H1 (cell line): ENCODE results near the gene MGMT. TPM values are rescaled to one million over a fixed set of nuclear protein-coding genes. Genes with fewer than 3 reads are reported as not detected.

Experiments used
- CTCF ChIA-PET: fragments of 300-600 bp; sonication (Branson Sonifier 250); formaldehyde crosslinking; loops from one replicate; lab custom pipeline; 2021; ENCODE audit not compliant: partially characterized antibody; lab: Charles Lee
- POLR2A ChIA-PET: fragments of 300-600 bp; sonication (Branson Sonifier 250); formaldehyde crosslinking; loops from one replicate; lab custom pipeline; 2021; ENCODE audit warnings: inconsistent platforms; ENCODE audit not compliant: partially characterized antibody; lab: Charles Lee
- DNase-seq, 2 experiments: peaks; one replicate each; pipeline versions ENCODE4 v3.0.0 to v3.0.0-alpha.2; 2010 to 2022; ENCODE audit warnings: low spot score in 2 of 2, low read depth in 1 of 2, mixed read lengths in 1 of 2
- FAIRE-seq: peaks from 2 replicates; lab custom pipeline; 2011; peaks lifted over from hg19 to GRCh38; lab: Jason Lieb, UNC
- H2AFZ ChIP-seq: 2 replicates; pipeline ENCODE4 v1.8.1; 2012; ENCODE audit warnings: low read length, inconsistent platforms
- H2AK5ac ChIP-seq: 2 replicates; pipeline ENCODE4 v1.6.1; 2013; ENCODE audit warnings: low read depth, low read length
- H2BK120ac ChIP-seq: replicated peaks from 2 replicates; pipeline ENCODE3; 2013; ENCODE audit warnings: low read depth, low read length, inconsistent platforms
- H2BK12ac ChIP-seq: 2 replicates; pipeline ENCODE4 v1.6.1; 2013; ENCODE audit warnings: low read depth, low read length
- H2BK15ac ChIP-seq: 2 replicates; pipeline ENCODE4 v1.6.1; 2013; ENCODE audit warnings: low read length
- H2BK20ac ChIP-seq: 2 replicates; pipeline ENCODE4 v1.6.1; 2013; ENCODE audit warnings: low read length
- H2BK5ac ChIP-seq: 2 replicates; pipeline ENCODE4 v1.6.1; 2013; ENCODE audit warnings: low read depth, low read length
- H3K14ac ChIP-seq: 2 replicates; pipeline ENCODE4 v1.6.1; 2013; ENCODE audit warnings: inconsistent platforms; ENCODE audit not compliant: insufficient read length
- H3K18ac ChIP-seq: 2 replicates; pipeline ENCODE4 v1.6.1; 2013; ENCODE audit warnings: low read length; ENCODE audit errors: extremely low read depth
- H3K23ac ChIP-seq: 2 replicates; pipeline ENCODE4 v1.6.1; 2013; ENCODE audit warnings: inconsistent platforms; ENCODE audit not compliant: insufficient read length
- H3K23me2 ChIP-seq: 2 replicates; pipeline ENCODE4 v1.6.1; 2013; ENCODE audit warnings: low read depth, low read length
- H3K27ac ChIP-seq: 2 replicates; pipeline ENCODE4 v1.6.1; 2011; ENCODE audit warnings: low read depth, low read length, inconsistent platforms
- H3K27me3 ChIP-seq, 4 experiments: replicated peaks in 1 of 4; 1 replicate in 1 of 4; 2 replicates in 3 of 4; pipeline versions ENCODE4 v1.6.1 to v1.8.1; 2011 to 2013; ENCODE audit warnings: low read length in 3 of 4, mild to moderate bottlenecking in 3 of 4, inconsistent platforms in 2 of 4, mixed read lengths in 2 of 4, moderate library complexity in 1 of 4; ENCODE audit not compliant: control insufficient read depth in 3 of 4, insufficient read depth in 3 of 4; ENCODE audit errors: extremely low read depth in 1 of 4
- H3K36me3 ChIP-seq, 4 experiments: 2 replicates each; pipeline versions ENCODE4 v1.6.1 to v1.8.1; 2011 to 2013; ENCODE audit warnings: mild to moderate bottlenecking in 4 of 4, low read length in 3 of 4, moderate library complexity in 2 of 4, control low read depth in 1 of 4, inconsistent platforms in 1 of 4; ENCODE audit not compliant: insufficient read depth in 4 of 4, control insufficient read depth in 2 of 4
- H3K4ac ChIP-seq: replicated peaks from 2 replicates; pipeline ENCODE3; 2013; ENCODE audit warnings: low read length, low read depth, mixed read lengths, inconsistent platforms; ENCODE audit not compliant: insufficient read length
- H3K4me1 ChIP-seq, 4 experiments: replicated peaks in 1 of 4; 1 replicate in 1 of 4; 2 replicates in 3 of 4; pipeline versions ENCODE4 v1.6.1 to v1.8.1; 2011 to 2013; ENCODE audit warnings: low read length in 3 of 4, inconsistent platforms in 2 of 4, mixed read lengths in 1 of 4; ENCODE audit not compliant: insufficient read depth in 4 of 4, control insufficient read depth in 3 of 4
- H3K4me2 ChIP-seq, 2 experiments: 2 replicates each; pipeline versions ENCODE4 v1.6.1 to v1.8.1; 2011 to 2013; ENCODE audit warnings: low read depth in 2 of 2, low read length in 2 of 2, control low read depth in 1 of 2, inconsistent platforms in 1 of 2, mild to moderate bottlenecking in 1 of 2; ENCODE audit not compliant: insufficient read depth in 1 of 2
- H3K4me3 ChIP-seq, 4 experiments: fragments of 200-600, 300-600 bp in 1 of 4; sonication (generic), shearing (Covaris generic), sonication (Bioruptor Twin) in 1 of 4; 2 replicates each; pipeline versions ENCODE4 v1.5.1 to v1.8.1; 2011 to 2016; ENCODE audit warnings: low read length in 4 of 4, low read depth in 3 of 4, control low read depth in 2 of 4, inconsistent platforms in 2 of 4, mild to moderate bottlenecking in 2 of 4, mixed read lengths in 1 of 4, moderate library complexity in 1 of 4; ENCODE audit not compliant: insufficient read depth in 2 of 4; ENCODE audit errors: extremely low read depth in 1 of 4
- H3K56ac ChIP-seq: replicated peaks from 2 replicates; pipeline ENCODE3; 2013; ENCODE audit warnings: low read depth, mild to moderate bottlenecking, mixed read lengths, low read length, inconsistent platforms; ENCODE audit not compliant: insufficient read length
- H3K79me1 ChIP-seq: 2 replicates; pipeline ENCODE4 v1.6.1; 2013; ENCODE audit warnings: low read depth, low read length, control low read depth
- H3K79me2 ChIP-seq, 2 experiments: 2 replicates each; pipeline versions ENCODE4 v1.6.1 to v1.8.1; 2012 to 2013; ENCODE audit warnings: low read length in 2 of 2, mild to moderate bottlenecking in 2 of 2, inconsistent platforms in 1 of 2; ENCODE audit not compliant: insufficient read depth in 2 of 2, control insufficient read depth in 1 of 2
- H3K9ac ChIP-seq, 4 experiments: replicated peaks in 1 of 4; 1 replicate in 1 of 4; 2 replicates in 3 of 4; pipeline versions ENCODE4 v1.6.1 to v1.8.1; 2011 to 2013; ENCODE audit warnings: low read depth in 3 of 4, low read length in 3 of 4, control low read depth in 2 of 4, mild to moderate bottlenecking in 2 of 4, moderate library complexity in 2 of 4, inconsistent platforms in 1 of 4; ENCODE audit errors: extremely low read depth in 1 of 4
- H3K9me3 ChIP-seq, 2 experiments: 2 replicates each; pipeline versions ENCODE4 v1.6.1 to v1.8.1; 2012 to 2013; ENCODE audit warnings: mild to moderate bottlenecking in 2 of 2, moderate library complexity in 2 of 2, control low read depth in 1 of 2, inconsistent platforms in 1 of 2, low read depth in 1 of 2, low read length in 1 of 2, mixed read lengths in 1 of 2; ENCODE audit not compliant: insufficient read depth in 2 of 2
- H4K20me1 ChIP-seq, 2 experiments: replicated peaks in 1 of 2; 2 replicates each; pipeline versions ENCODE3 to v1.8.1; 2011 to 2013; ENCODE audit warnings: inconsistent platforms in 2 of 2, low read length in 2 of 2, mild to moderate bottlenecking in 1 of 2; ENCODE audit not compliant: insufficient read depth in 2 of 2, control insufficient read depth in 1 of 2
- H4K5ac ChIP-seq: 2 replicates; pipeline ENCODE4 v1.6.1; 2013; ENCODE audit warnings: low read length, low read depth, mixed read lengths, inconsistent platforms; ENCODE audit not compliant: insufficient read length
- H4K8ac ChIP-seq: 2 replicates; pipeline ENCODE4 v1.8.0; 2013; ENCODE audit warnings: mild to moderate bottlenecking, moderate library complexity, low read length, inconsistent platforms; ENCODE audit not compliant: insufficient read depth; ENCODE audit errors: extremely low read depth
- H4K91ac ChIP-seq: replicated peaks from 2 replicates; pipeline ENCODE3; 2013; ENCODE audit warnings: low read length, mixed read lengths, inconsistent platforms; ENCODE audit not compliant: insufficient read length
- BRCA1 ChIP-seq: IDR thresholded peaks from 2 replicates; pipeline ENCODE4 v1.6.1; 2012; ENCODE audit warnings: low read depth, low read length, improper control_type of control experiment
- GTF2F1 ChIP-seq: IDR thresholded peaks from 2 replicates; pipeline ENCODE4 v1.6.1; 2012; ENCODE audit warnings: low read depth, low read length, improper control_type of control experiment, borderline replicate concordance
- JUN ChIP-seq: IDR thresholded peaks from 2 replicates; pipeline ENCODE4 v1.6.1; 2011; ENCODE audit warnings: low read depth, mild to moderate bottlenecking, improper control_type of control experiment, low read length
- JUND ChIP-seq: IDR thresholded peaks from 2 replicates; pipeline ENCODE4 v1.6.1; 2011; ENCODE audit warnings: mild to moderate bottlenecking, improper control_type of control experiment, low read length
- POU5F1 ChIP-seq: IDR thresholded peaks from 2 replicates; pipeline ENCODE4 v1.6.1; 2011; ENCODE audit warnings: low read depth, mild to moderate bottlenecking, low read length, moderate library complexity
- SP1 ChIP-seq: IDR thresholded peaks from 2 replicates; pipeline ENCODE4 v1.6.1; 2011; ENCODE audit warnings: low read depth, low read length
- TAF1 ChIP-seq: IDR thresholded peaks from 2 replicates; pipeline ENCODE4 v1.6.1; 2011; ENCODE audit warnings: mild to moderate bottlenecking, low read depth, low read length
- TCF12 ChIP-seq: IDR thresholded peaks from 2 replicates; pipeline ENCODE4 v1.6.1; 2011; ENCODE audit warnings: low read depth, mild to moderate bottlenecking, low read length
- YY1 ChIP-seq: IDR thresholded peaks from 2 replicates; pipeline ENCODE4 v1.6.1; 2011; ENCODE audit warnings: low read depth, mild to moderate bottlenecking, low read length
- WGBS, 2 experiments: shearing (Covaris generic) in 1 of 2; methylation state at CpG; one replicate each; pipeline versions ENCODE4 v1.1.6 to v1.1.7; 2013 to 2015; ENCODE audit warnings: low lambda C conversion rate in 2 of 2, mixed read lengths in 2 of 2, inconsistent platforms in 1 of 2, low coverage in 1 of 2, missing lambda C conversion rate in 1 of 2; ENCODE audit not compliant: insufficient replicate concordance in 2 of 2, insufficient coverage in 1 of 2, insufficient read length in 1 of 2; ENCODE audit errors: extremely low coverage in 1 of 2, missing lambda C conversion rate in 1 of 2; 5-methylcytosine and 5-hydroxymethylcytosine counted together
- polyA plus RNA-seq, 7 experiments: library from polyadenylated mRNA; depleted of rRNA in 3 of 7; stranded (reverse) in 5 of 7; unstranded in 2 of 7; fragments of >200 nt in 5 of 7; fragments of 200-250 nt in 2 of 7; gene quantifications; 1 replicate in 5 of 7; 2 replicates in 1 of 7; 4 replicates in 1 of 7; pipeline versions ENCODE4 v1.2.1 to v1.2.3, GENCODE V29; 2011 to 2013; ENCODE audit warnings: missing spikeins in 2 of 7, mixed read lengths in 2 of 7
- total RNA-seq: library from RNA; stranded (reverse); fragmentation: NEBNext Ultra II Directional; extraction: Animal tissue kit (Norgen Biotek cat#: 25700); gene quantifications from 2 replicates; pipeline ENCODE4 v1.2.1, GENCODE V29; 2021

Gene MGMT
- total and polyA plus RNA-seq, 2 of the 8 experiments (the other 6 are each of a cell fraction or from before 2014, with no cell fraction given) = 9.9 to 10.7 TPM

DNA sequence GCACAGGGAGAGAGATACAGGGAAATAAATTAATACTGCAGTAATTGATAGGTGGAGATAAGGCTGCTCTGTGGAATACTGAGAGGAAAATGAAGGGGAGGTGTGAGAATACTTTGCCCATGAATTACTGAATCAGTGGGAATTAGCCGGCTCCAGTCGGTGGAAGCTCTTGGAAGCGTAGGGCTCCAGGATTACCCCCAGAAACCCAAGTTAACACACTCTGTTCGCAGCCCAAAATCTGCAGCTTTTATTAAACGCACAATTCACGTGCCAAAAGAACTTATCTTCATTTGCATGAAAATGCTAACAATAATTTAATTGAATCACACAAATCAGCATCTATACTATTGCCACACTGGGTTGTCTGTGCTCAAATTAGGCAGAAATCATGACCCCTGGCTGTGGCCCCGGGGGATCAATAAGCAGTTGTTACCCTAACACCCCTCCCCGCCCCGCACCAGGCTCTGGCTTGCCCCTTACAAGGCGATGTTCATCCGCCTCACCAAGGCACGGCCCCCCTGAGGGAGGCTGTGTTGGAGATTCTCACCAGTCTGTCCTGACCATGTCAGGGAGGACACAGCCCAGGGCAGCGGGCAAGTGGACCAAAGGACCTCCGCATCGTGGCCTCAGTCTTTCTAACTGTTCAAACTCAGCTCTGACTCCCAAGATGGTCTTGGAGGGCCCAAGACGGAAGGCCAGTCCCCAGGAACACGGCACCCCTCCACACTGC lies 48.4 kb upstream of the MGMT start:
- no peaks in the 10 kb centered on the region for H3K9me3 ChIP-seq
- no peak overlapping the region for H3K4ac ChIP-seq
- H3K27me3 ChIP-seq = no peaks in the 10 kb centered on the region
- 0 out of 2 replicates have a peak overlapping the region, but pooled peaks have one; percentile 27 for H2BK12ac ChIP-seq
- no peak overlapping the region for H2AK5ac ChIP-seq
- no peak overlapping the region for H3K4me2 ChIP-seq
- no peak overlapping the region for H3K23ac ChIP-seq
- no peak overlapping the region for H4K91ac ChIP-seq
- no peaks in the 10 kb centered on the region for H4K20me1 ChIP-seq
- no peaks in the 10 kb centered on the region for H3K79me2 ChIP-seq
- H2BK20ac ChIP-seq = no peak overlapping the region
- H3K9ac ChIP-seq = no peak overlapping the region
- no peak overlapping the region for H2BK120ac ChIP-seq
- H3K4me3 ChIP-seq = no peak overlapping the region
- no peaks in the 10 kb centered on the region for H3K23me2 ChIP-seq
- WGBS, 2 experiments = 93% methylated on average over 17 of the region's 17 CpGs; no CpG with 5 or more reads in 1 of the 2 experiments
- no peak overlapping the region for H3K27ac ChIP-seq
- H4K8ac ChIP-seq = peak overlapping the region; percentile 54; the same call in 1 of the 2 replicates
- no peak overlapping the region for H2AFZ ChIP-seq
- H2BK15ac ChIP-seq = no peak overlapping the region
- no peak overlapping the region for H3K18ac ChIP-seq
- no peaks in the 10 kb centered on the region for H3K36me3 ChIP-seq
- POLR2A ChIA-PET = no interaction called here
- no peak for TF ChIP-seq JUND
- TF ChIP-seq JUN = no peak
- TF ChIP-seq POU5F1 = no peak
- no peak for TF ChIP-seq YY1
- no peak for TF ChIP-seq TAF1
- no peak for TF ChIP-seq SP1
- TF ChIP-seq BRCA1 = no peak
- TF ChIP-seq TCF12 = no peak
- no peak for TF ChIP-seq GTF2F1
- TF ChIP-seq, all 59 proteins: peak for 0
- Histone ChIP-seq H3K14ac (no peak overlapping the region), H3K79me1 (no peaks in the 10 kb centered on the region), H3K56ac (no peak overlapping the region), H4K5ac (no peak overlapping the region), H3K4me1 (peaks cover 0 to 2% (median under 1%) of the 10 kb centered on the region in 4 experiments; a peak in 1 of 7 replicates), H2BK5ac (no peak overlapping the region)
- FAIRE-seq (no peak), DNase-seq (no peak)
- CTCF ChIA-PET = no interaction called here
